HUES64 (cell line): ENCODE results near the gene MSI2.
A peak's percentile ranks its signal among the peaks of the same experiment; 100 is the strongest.

ENCODE experiments used
- H3K27ac ChIP-seq: 2 replicates; pipeline ENCODE4 v1.7.0; 2013; ENCODE audit warnings: low read depth, low read length, inconsistent platforms
- H3K27me3 ChIP-seq: 2 replicates; pipeline ENCODE4 v1.6.1; 2013; ENCODE audit warnings: mild to moderate bottlenecking, low read length; ENCODE audit not compliant: insufficient read depth
- H3K36me3 ChIP-seq: 2 replicates; pipeline ENCODE4 v1.6.1; 2013; ENCODE audit warnings: mild to moderate bottlenecking, low read length; ENCODE audit not compliant: insufficient read depth
- H3K4me1 ChIP-seq: 2 replicates; pipeline ENCODE4 v1.6.1; 2013; ENCODE audit warnings: mild to moderate bottlenecking, low read length, moderate library complexity; ENCODE audit not compliant: insufficient read depth
- H3K4me3 ChIP-seq: 2 replicates; pipeline ENCODE4 v1.5.1; 2013; ENCODE audit warnings: mild to moderate bottlenecking, low read length, moderate library complexity
- H3K9ac ChIP-seq: 2 replicates; pipeline ENCODE4 v1.6.1; 2013; ENCODE audit warnings: mild to moderate bottlenecking, low read depth, low read length
- H3K9me3 ChIP-seq: 2 replicates; pipeline ENCODE4 v1.6.1; 2013; ENCODE audit warnings: low read depth, low read length; ENCODE audit not compliant: insufficient read depth
- WGBS: fragments of 150-250, 120-280 bp; methylation state at CpG from one replicate; pipeline ENCODE4 v1.1.7; 2013; ENCODE audit warnings: missing lambda C conversion rate; 5-methylcytosine and 5-hydroxymethylcytosine counted together

The MSI2 gene

DNA sequence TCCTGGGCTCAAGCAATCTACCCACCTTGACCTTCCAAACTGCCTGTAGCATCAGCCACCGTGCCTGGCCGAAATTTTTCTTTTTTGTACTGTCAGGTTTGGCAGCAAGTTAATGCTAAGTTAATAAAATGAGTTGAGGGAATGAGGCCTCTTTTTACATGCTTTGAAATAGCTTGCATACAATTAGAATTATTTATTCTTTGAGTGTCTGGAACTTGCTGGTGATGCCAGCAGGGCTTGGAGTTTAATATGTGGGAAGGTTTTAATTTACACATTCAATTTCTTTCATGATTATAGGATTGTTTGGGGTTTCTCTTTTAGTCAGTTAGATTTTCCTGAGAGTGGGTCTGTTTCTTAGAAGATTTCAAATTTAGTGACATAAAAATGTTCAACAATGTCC, 31.2 kb upstream of the MSI2 start:
- H3K27ac ChIP-seq: no peak overlapping the region
- H3K9me3 ChIP-seq: peaks cover 12% of the 10 kb centered on the region; the same call in 1 of the 2 replicates
- no peaks in the 10 kb centered on the region for H3K36me3 ChIP-seq
- H3K27me3 ChIP-seq: no peaks in the 10 kb centered on the region
- H3K4me1 ChIP-seq: no peaks in the 10 kb centered on the region
- H3K9ac ChIP-seq: no peak overlapping the region
- H3K4me3 ChIP-seq: no peak overlapping the region
- WGBS: 97% methylated on average over 2 of the region's 2 CpGs

- H3K4me3 ChIP-seq: no peak overlapping the region
- no peaks in the 10 kb centered on the region for H3K36me3 ChIP-seq
- 100% methylated on average over 1 of the region's 1 CpG for WGBS
- H3K27me3 ChIP-seq: no peaks in the 10 kb centered on the region
- H3K4me1 ChIP-seq: no peaks in the 10 kb centered on the region
- H3K27ac ChIP-seq: no peak overlapping the region
- no peak overlapping the region for H3K9ac ChIP-seq
- H3K9me3 ChIP-seq: peaks cover 6% of the 10 kb centered on the region; the same call in 1 of the 2 replicates
Observed at GRCh38 chr17:57226793-57227192, 29.5 kb upstream of the MSI2 start.

GRCh38 chr17:57228911-57229310, 27.4 kb upstream of the MSI2 start:
- Histone ChIP-seq H3K27ac (no peak overlapping the region), H3K4me3 (no peak overlapping the region), H3K9ac (no peak overlapping the region), H3K4me1 (0 out of 2 replicates have a peak, but pooled peaks cover under 1% of the 10 kb centered on the region), H3K27me3 (no peaks in the 10 kb centered on the region), H3K9me3 (no peaks in the 10 kb centered on the region), H3K36me3 (no peaks in the 10 kb centered on the region)
- WGBS: 71% methylated on average over 3 of the region's 4 CpGs

- WGBS: 100% methylated on average over 2 of the region's 2 CpGs
- no peaks in the 10 kb centered on the region for H3K9me3 ChIP-seq
- H3K27me3 ChIP-seq: no peaks in the 10 kb centered on the region
- H3K9ac ChIP-seq: no peak overlapping the region
- no peaks in the 10 kb centered on the region for H3K36me3 ChIP-seq
- peaks cover 11% of the 10 kb centered on the region; the same call in 1 of the 2 replicates for H3K4me1 ChIP-seq
- H3K4me3 ChIP-seq: no peak overlapping the region
- no peak overlapping the region; the same call in 1 of the 2 replicates for H3K27ac ChIP-seq
Observed at GRCh38 chr17:57234061-57234738, 22.1 kb upstream of the MSI2 start.

DNA sequence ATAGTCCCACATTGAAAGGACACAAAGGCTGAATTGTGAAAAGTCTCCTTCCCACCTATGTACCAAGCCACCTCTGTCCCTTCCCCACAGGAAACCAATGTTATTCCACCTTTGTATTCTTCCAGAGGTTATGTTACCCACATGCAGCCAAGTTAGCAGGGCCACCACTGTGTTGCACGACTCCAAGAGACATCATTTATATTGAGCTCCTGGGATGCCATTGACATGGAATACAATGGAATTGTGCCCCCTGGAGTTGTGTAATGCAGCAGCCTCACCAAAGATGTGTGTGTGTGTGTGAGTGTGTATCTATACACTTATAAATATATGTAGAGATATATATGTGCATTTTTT, 21.6 kb upstream of the MSI2 start:
- Histone ChIP-seq H3K4me1 (peaks cover 11% of the 10 kb centered on the region; the same call in 1 of the 2 replicates), H3K9me3 (no peaks in the 10 kb centered on the region), H3K9ac (no peak overlapping the region), H3K4me3 (no peak overlapping the region), H3K27me3 (no peaks in the 10 kb centered on the region), H3K36me3 (no peaks in the 10 kb centered on the region), H3K27ac (no peak overlapping the region)
- WGBS: 19% methylated on average over 1 of the region's 1 CpG

GRCh38 chr17:57235124-57235523, 21.2 kb upstream of the MSI2 start:
- Histone ChIP-seq H3K4me1 (peaks cover 11% of the 10 kb centered on the region; the same call in 1 of the 2 replicates), H3K27me3 (no peaks in the 10 kb centered on the region), H3K36me3 (no peaks in the 10 kb centered on the region), H3K4me3 (no peak overlapping the region), H3K9ac (no peak overlapping the region), H3K27ac (peak overlapping the region; percentile 12; the same call in 1 of the 2 replicates), H3K9me3 (no peaks in the 10 kb centered on the region)
- WGBS: 67% methylated on average over 6 of the region's 6 CpGs

DNA sequence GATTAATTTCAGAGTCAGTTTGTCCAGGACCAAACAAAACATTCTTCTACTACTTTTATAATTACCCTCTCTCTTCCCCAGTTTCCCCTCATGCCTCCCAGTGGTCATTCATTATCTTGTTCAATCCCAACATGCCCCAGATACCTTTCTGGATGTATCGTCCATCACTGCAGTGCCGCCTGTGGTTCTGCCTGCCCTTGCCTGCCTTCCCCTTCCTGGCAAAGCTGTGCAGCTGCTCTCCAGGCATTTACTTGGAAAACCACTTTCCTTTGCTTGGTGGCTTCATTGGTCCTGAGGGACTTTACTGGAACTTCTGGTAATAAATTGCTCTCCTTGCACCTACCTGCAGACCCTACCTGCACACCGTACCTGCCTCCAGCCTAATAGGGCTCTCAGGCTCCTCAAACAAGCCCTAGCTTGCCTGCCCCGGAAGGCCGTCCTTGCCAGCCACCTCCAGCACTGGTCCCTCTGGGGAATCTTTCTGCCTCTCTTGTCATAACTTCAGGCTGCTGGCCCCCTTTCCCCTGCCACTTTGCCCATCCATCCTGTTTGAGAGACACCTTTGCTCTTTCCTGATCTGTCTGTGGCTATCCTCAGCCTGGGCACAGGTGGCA, 19.5 kb upstream of the MSI2 start:
- Histone ChIP-seq H3K9ac (no peak overlapping the region), H3K27ac (no peak overlapping the region), H3K4me3 (no peak overlapping the region), H3K9me3 (no peaks in the 10 kb centered on the region), H3K4me1 (peaks cover 11% of the 10 kb centered on the region; the same call in 1 of the 2 replicates), H3K36me3 (no peaks in the 10 kb centered on the region), H3K27me3 (no peaks in the 10 kb centered on the region)
- WGBS: 96% methylated on average over 5 of the region's 5 CpGs

GRCh38 chr17:57240648-57241047, 15.7 kb upstream of the MSI2 start:
- Histone ChIP-seq H3K27me3 (no peaks in the 10 kb centered on the region), H3K9me3 (no peaks in the 10 kb centered on the region), H3K27ac (no peak overlapping the region)

GRCh38 chr17:57242148-57242547, 14.2 kb upstream of the MSI2 start:
- no peaks in the 10 kb centered on the region for H3K4me1 ChIP-seq
- H3K9me3 ChIP-seq: no peaks in the 10 kb centered on the region
- no peaks in the 10 kb centered on the region for H3K36me3 ChIP-seq
- no peak overlapping the region for H3K4me3 ChIP-seq
- H3K9ac ChIP-seq: no peak overlapping the region
- WGBS: 89% methylated on average over 7 of the region's 7 CpGs
- no peaks in the 10 kb centered on the region for H3K27me3 ChIP-seq
- H3K27ac ChIP-seq: no peak overlapping the region

More at GRCh38 chr17:57240648-57241047, 15.7 kb upstream of the MSI2 start:
- 86% methylated on average over 3 of the region's 3 CpGs for WGBS
- no peaks in the 10 kb centered on the region for H3K4me1 ChIP-seq
- no peak overlapping the region for H3K4me3 ChIP-seq
- no peak overlapping the region for H3K9ac ChIP-seq
- H3K36me3 ChIP-seq: no peaks in the 10 kb centered on the region

DNA sequence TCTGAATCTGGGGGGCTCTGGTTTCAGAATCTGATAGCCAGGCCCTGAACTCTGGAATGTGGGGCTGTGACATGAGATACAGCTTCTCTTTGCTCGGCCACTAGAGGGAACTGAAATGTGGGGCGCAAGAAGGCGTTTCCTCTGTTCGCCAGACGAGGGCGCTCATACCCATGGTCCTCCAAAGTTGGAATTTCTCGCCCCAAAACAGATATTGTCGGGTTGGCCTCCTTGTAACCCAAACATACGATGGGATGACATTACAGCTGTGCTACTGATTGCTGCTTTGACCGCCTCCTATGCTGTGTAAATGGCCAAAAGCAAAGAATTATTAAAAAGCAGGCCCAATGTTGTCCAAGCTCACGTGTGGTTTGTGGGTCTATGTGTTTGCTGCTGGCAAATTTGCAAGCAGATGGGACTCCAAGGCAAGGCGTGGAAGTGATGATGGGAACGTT, 13.1 kb upstream of the MSI2 start:
- 28% methylated on average over 13 of the region's 13 CpGs for WGBS
- Histone ChIP-seq H3K4me1 (no peaks in the 10 kb centered on the region), H3K36me3 (no peaks in the 10 kb centered on the region), H3K27me3 (no peaks in the 10 kb centered on the region), H3K4me3 (no peak overlapping the region), H3K9me3 (no peaks in the 10 kb centered on the region), H3K9ac (no peak overlapping the region), H3K27ac (no peak overlapping the region)

GRCh38 chr17:57245786-57246185, 10.5 kb upstream of the MSI2 start:
- no peak overlapping the region for H3K4me3 ChIP-seq
- H3K9me3 ChIP-seq: peaks cover 5% of the 10 kb centered on the region; the same call in 1 of the 2 replicates
- H3K36me3 ChIP-seq: no peaks in the 10 kb centered on the region
- H3K4me1 ChIP-seq: no peaks in the 10 kb centered on the region
- no peak overlapping the region for H3K9ac ChIP-seq
- H3K27ac ChIP-seq: no peak overlapping the region
- WGBS: 95% methylated on average over 9 of the region's 10 CpGs
- no peaks in the 10 kb centered on the region for H3K27me3 ChIP-seq
